ENCODE results near the gene EN2. TPM values are rescaled to one million over a fixed set of nuclear protein-coding genes. Genes with fewer than 3 reads are reported as not detected.

The EN2 gene
- total RNA-seq, 2 experiments from 2014 or later = not detected

DNA sequence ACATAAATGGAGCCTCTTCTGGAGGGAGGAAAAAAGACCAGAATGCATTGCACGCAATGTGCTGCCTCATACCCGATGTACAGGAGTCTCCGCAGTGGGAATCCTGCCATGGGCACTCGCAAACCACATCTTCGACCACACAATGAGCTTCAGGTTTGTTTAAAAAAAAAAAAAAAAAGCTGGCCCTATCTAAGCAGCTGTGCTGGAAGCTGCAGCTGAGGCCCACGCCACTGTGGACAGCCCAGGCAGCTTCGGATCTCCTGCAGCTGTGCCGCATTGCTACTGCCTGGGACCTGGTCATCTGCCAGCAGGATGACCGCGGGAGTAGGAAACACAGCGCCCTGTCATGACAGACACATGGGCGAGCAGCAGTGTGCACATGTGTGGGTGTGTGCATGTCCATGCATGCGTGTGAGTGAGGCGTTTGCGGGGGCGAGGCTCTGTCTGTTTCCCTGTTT, 26.0 kb downstream of the EN2 start:
- H3K27me3 ChIP-seq (ENCODE audit: control insufficient read depth in 1 of 2, insufficient read depth in 2 of 2, low read length in 2 of 2) = peaks cover 4 to 18% of the 10 kb centered on the region in 2 experiments
- Mint-ChIP-seq H3K27me3 (peaks cover 53% of the 10 kb centered on the region), H3K4me1 (ENCODE audit: low read depth) (peaks cover 10% of the 10 kb centered on the region), H3K36me3 (ENCODE audit: low read depth) (no peaks in the 10 kb centered on the region), H3K27ac (no peak overlapping the region), H3K4me3 (no peak overlapping the region), H3K9me3 (no peaks in the 10 kb centered on the region)
- TF ChIP-seq, protein P1, sequence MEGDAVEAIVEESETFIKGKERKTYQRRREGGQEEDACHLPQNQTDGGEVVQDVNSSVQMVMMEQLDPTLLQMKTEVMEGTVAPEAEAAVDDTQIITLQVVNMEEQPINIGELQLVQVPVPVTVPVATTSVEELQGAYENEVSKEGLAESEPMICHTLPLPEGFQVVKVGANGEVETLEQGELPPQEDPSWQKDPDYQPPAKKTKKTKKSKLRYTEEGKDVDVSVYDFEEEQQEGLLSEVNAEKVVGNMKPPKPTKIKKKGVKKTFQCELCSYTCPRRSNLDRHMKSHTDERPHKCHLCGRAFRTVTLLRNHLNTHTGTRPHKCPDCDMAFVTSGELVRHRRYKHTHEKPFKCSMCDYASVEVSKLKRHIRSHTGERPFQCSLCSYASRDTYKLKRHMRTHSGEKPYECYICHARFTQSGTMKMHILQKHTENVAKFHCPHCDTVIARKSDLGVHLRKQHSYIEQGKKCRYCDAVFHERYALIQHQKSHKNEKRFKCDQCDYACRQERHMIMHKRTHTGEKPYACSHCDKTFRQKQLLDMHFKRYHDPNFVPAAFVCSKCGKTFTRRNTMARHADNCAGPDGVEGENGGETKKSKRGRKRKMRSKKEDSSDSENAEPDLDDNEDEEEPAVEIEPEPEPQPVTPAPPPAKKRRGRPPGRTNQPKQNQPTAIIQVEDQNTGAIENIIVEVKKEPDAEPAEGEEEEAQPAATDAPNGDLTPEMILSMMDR (IDR thresholded peaks at IDR 0.05) = no peak
- H3K4me3 ChIP-seq (ENCODE audit: low read length) = no peak overlapping the region
- H3K9me3 ChIP-seq (ENCODE audit: control insufficient read depth in 1 of 2, insufficient read depth in 1 of 2, low read length in 2 of 2) = peaks cover 0 to 6% of the 10 kb centered on the region in 2 experiments
- no peaks in the 10 kb centered on the region for H3K36me3 ChIP-seq (ENCODE audit: insufficient read depth, low read length)
- POLR2A ChIA-PET = no interaction called here
- DNase-seq (no peak), ATAC-seq (ENCODE audit: poor library complexity) (no peak)
- no peak overlapping the region for H3K27ac ChIP-seq (ENCODE audit: low read depth in 1 of 2, low read length in 2 of 2)
- intact Hi-C loops (cut with DNase I, micrococcal nuclease) = no loop called here
- no peaks in the 10 kb centered on the region for H3K4me1 ChIP-seq (ENCODE audit: insufficient read depth, low read length)
- CTCF ChIA-PET = no interaction called here

DNA sequence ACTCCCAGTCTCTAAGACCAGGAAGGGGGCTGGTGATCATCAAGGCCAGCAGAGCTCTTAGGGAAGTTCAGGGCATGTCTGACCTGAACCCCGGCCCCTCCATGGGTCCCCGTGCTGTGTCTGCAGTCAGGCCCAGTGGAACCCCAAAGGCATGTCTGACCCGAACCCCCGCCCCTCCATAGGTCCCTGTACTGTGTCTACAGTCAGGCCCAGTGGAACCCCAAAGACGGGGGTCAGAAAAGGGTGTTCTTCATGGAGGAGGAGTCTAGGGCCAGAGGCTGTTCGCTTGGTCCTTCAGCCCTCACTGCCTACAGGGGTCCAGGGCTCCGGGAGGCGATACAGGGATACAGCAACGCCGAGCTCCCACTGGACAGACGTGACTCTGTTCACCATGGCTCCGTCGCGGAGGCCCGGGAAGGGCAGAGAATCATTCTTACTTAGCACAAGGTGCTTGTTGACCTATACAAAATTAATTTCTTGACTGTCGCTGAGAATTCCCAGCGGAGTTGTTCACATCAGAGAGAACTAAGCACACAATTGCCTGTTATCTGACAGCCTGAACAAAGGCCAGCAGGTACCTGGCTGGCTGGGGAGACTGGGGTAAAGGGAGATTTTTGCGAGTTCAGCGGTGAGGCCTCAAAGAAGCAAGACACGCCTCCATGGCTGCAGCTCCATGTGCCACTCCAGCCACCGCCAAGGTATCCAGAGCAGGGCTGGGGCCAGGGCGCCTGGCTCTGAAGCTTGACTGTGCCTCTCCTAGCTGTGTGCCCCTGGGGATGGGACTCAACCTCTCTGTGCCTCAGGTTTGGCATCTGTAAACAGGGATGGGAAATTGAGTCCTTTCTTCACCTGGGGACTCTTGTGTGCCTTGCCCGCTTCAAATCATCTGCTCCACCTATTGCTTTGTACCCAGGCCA, 26.8 kb downstream of the EN2 start:
- Histone ChIP-seq H3K27me3 (ENCODE audit: control insufficient read depth in 1 of 2, insufficient read depth in 2 of 2, low read length in 2 of 2) (peaks cover 4 to 21% of the 10 kb centered on the region in 2 experiments), H3K4me3 (ENCODE audit: low read length) (no peak overlapping the region), H3K4me1 (ENCODE audit: insufficient read depth, low read length) (no peaks in the 10 kb centered on the region), H3K9me3 (ENCODE audit: control insufficient read depth in 1 of 2, insufficient read depth in 1 of 2, low read length in 2 of 2) (peaks cover 0 to 6% of the 10 kb centered on the region in 2 experiments), H3K36me3 (ENCODE audit: insufficient read depth, low read length) (no peaks in the 10 kb centered on the region), H3K27ac (ENCODE audit: low read depth in 1 of 2, low read length in 2 of 2) (no peak overlapping the region)
- intact Hi-C loops (cut with DNase I, micrococcal nuclease) = no loop called here
- Mint-ChIP-seq H3K9me3 (no peaks in the 10 kb centered on the region), H3K36me3 (ENCODE audit: low read depth) (no peaks in the 10 kb centered on the region), H3K4me3 (no peak overlapping the region), H3K27me3 (peaks cover 53% of the 10 kb centered on the region), H3K4me1 (ENCODE audit: low read depth) (peaks cover 10% of the 10 kb centered on the region), H3K27ac (no peak overlapping the region)
- ChIA-PET POLR2A (no interaction called here), CTCF (no interaction called here)
- DNase-seq = no peak
- no peak for ATAC-seq (ENCODE audit: poor library complexity)
- TF ChIP-seq, protein P1 (IDR thresholded peaks at IDR 0.05) = no peak

DNA sequence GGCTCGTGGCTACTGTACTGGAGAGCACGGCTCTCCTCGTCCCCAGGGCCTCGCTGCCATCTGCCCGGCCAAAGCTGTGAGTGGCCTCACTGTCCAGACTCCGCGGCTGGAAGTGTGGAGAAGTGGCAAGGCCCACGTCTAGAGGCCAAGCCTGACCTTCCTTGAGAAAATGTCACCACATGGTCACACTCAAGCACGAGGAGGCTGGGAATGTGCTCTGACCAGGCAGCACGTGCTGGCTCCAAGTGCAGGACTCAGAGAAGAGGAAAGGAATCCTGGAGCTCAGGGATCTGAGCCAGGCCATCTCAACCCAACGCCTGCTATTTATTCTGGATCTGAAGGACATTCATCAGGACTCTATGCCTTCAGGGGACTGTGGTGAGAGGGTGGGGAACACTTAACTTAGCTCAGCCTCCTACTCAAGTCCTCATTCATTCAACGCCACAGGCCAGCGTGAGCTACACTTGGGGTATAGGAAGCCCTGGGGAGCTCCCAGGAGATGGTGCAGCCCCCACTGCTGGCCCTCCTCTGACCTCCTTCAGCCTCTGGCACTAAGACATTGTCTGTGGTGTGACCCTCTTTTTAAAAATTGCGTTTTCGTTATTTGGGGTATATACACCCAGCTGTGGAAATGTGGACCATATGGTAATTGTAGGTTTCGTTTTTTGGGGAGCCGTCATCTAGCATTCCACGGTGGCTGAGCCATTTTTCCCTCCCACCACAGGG, 29.0 kb downstream of the EN2 start:
- H3K4me1 ChIP-seq (ENCODE audit: insufficient read depth, low read length) = peaks cover 20% of the 10 kb centered on the region
- Mint-ChIP-seq H3K9me3 (no peaks in the 10 kb centered on the region), H3K4me1 (ENCODE audit: low read depth) (peaks cover 21% of the 10 kb centered on the region), H3K36me3 (ENCODE audit: low read depth) (no peaks in the 10 kb centered on the region), H3K27ac (no peak overlapping the region), H3K27me3 (peaks cover 46% of the 10 kb centered on the region), H3K4me3 (no peak overlapping the region)
- ChIA-PET CTCF (no interaction called here), POLR2A (no interaction called here)
- no peak overlapping the region for H3K27ac ChIP-seq (ENCODE audit: low read depth in 1 of 2, low read length in 2 of 2)
- DNase-seq (no peak), ATAC-seq (ENCODE audit: poor library complexity) (no peak)
- TF ChIP-seq, protein P1 (IDR thresholded peaks at IDR 0.05) = no peak
- no peaks in the 10 kb centered on the region for H3K36me3 ChIP-seq (ENCODE audit: insufficient read depth, low read length)
- intact Hi-C loops (cut with DNase I, micrococcal nuclease) = no loop called here
- peaks cover 0 to 22% of the 10 kb centered on the region in 2 experiments for H3K9me3 ChIP-seq (ENCODE audit: control insufficient read depth in 1 of 2, insufficient read depth in 1 of 2, low read length in 2 of 2)
- H3K4me3 ChIP-seq (ENCODE audit: low read length) = no peak overlapping the region
- H3K27me3 ChIP-seq (ENCODE audit: control insufficient read depth in 1 of 2, insufficient read depth in 2 of 2, low read length in 2 of 2) = peaks cover 8 to 20% of the 10 kb centered on the region in 2 experiments

Data from CD4-positive, alpha-beta T cell (primary cell).